EH (cell line): ENCODE measurements around the gene SP3.
A peak's percentile ranks its signal among the peaks of the same experiment; 100 is the strongest.

ENCODE experiments used
- DNase-seq: peaks from one replicate; pipeline ENCODE4 v3.0.0-alpha.2; 2015; ENCODE audit warnings: low read depth

The SP3 gene

GRCh38 chr2:173965372-173966025 lies at the start of gene SP3:
Gene SP3 (minus strand): TSS chr2:173965373. CDS start chr2:173965171, 202 bp downstream.
- peak; percentile 98 for DNase-seq

- no peak for DNase-seq
Observed at GRCh38 chr2:174014699-174015070, 49.5 kb upstream of the SP3 start.

GRCh38 chr2:174014011-174014698 lies 49.0 kb upstream of the SP3 start:
- peak; percentile 35 for DNase-seq

GRCh38 chr2:174013315-174013751 lies 48.2 kb upstream of the SP3 start:
- peak; percentile 45 for DNase-seq

- peak; percentile 73 for DNase-seq
Observed at GRCh38 chr2:174012347-174013314, 47.5 kb upstream of the SP3 start.

GRCh38 chr2:174011796-174012195 lies 46.6 kb upstream of the SP3 start:
- DNase-seq: no peak

GRCh38 chr2:174011173-174011572 lies 46.0 kb upstream of the SP3 start:
- DNase-seq: no peak

GRCh38 chr2:174009488-174010223 lies 44.5 kb upstream of the SP3 start:
- DNase-seq: peak; percentile 80

- no peak for DNase-seq
Observed at GRCh38 chr2:174008720-174009119, 43.5 kb upstream of the SP3 start.

GRCh38 chr2:174007010-174007409 lies 41.8 kb upstream of the SP3 start:
- DNase-seq: no peak

GRCh38 chr2:174005801-174006419 lies 40.7 kb upstream of the SP3 start:
- peak; percentile 48 for DNase-seq

GRCh38 chr2:174004905-174005605 lies 39.9 kb upstream of the SP3 start:
- DNase-seq: peak; percentile 87

GRCh38 chr2:174003720-174004695 lies 38.8 kb upstream of the SP3 start:
- peak; percentile 27 for DNase-seq

GRCh38 chr2:174002679-174003078 lies 37.5 kb upstream of the SP3 start:
- no peak for DNase-seq

- no peak for DNase-seq
Observed at GRCh38 chr2:174001107-174001506, 35.9 kb upstream of the SP3 start.

- no peak for DNase-seq
Observed at GRCh38 chr2:173999724-174000123, 34.6 kb upstream of the SP3 start.

GRCh38 chr2:173999272-173999671 lies 34.1 kb upstream of the SP3 start:
- DNase-seq: no peak

- DNase-seq: no peak
Observed at GRCh38 chr2:173998386-173998785, 33.2 kb upstream of the SP3 start.

- no peak for DNase-seq
Observed at GRCh38 chr2:173997753-173998152, 32.6 kb upstream of the SP3 start.

GRCh38 chr2:173997269-173997668 lies 32.1 kb upstream of the SP3 start:
- peak; percentile 38 for DNase-seq
